Activated T-helper 17 cell treated with anti-CD3 and anti-CD28 coated beads, Interleukin-2, amount 50 U/mL, for 72 hours (primary cell): Measurements from ENCODE around the gene ANAPC13. TPM values are rescaled to one million over a fixed set of nuclear protein-coding genes. Genes with fewer than 3 reads are reported as not detected.
A peak's percentile ranks its signal among the peaks of the same experiment; 100 is the strongest.

Source experiments
- ATAC-seq: fragments of 150-1000 bp; cut with Tn5 transposase; replicated peaks from 2 replicates; pipeline ENCODE4 v1.10.0; 2021; ENCODE audit warnings: mild to moderate bottlenecking, moderate library complexity
- H3K27ac Mint-ChIP-seq: one replicate; pipeline ENCODE4 v1.8.0; 2022; ENCODE audit warnings: mixed read lengths
- H3K27me3 Mint-ChIP-seq: one replicate; pipeline ENCODE4 v1.8.0; 2022; ENCODE audit warnings: mixed read lengths
- H3K36me3 Mint-ChIP-seq: one replicate; pipeline ENCODE4 v1.8.0; 2022; ENCODE audit warnings: low read depth, mild to moderate bottlenecking, mixed read lengths
- H3K4me1 Mint-ChIP-seq: one replicate; pipeline ENCODE4 v1.8.0; 2022; ENCODE audit warnings: mixed read lengths
- H3K4me3 Mint-ChIP-seq: one replicate; pipeline ENCODE4 v1.8.0; 2022; ENCODE audit warnings: mild to moderate bottlenecking, mixed read lengths
- H3K9me3 Mint-ChIP-seq: one replicate; pipeline ENCODE4 v1.8.0; 2022; ENCODE audit warnings: mixed read lengths
- total RNA-seq, 2 donors: library from RNA; stranded (reverse); gene quantifications; one replicate each; pipeline ENCODE4 v1.2.3, GENCODE V29; 2022

The ANAPC13 gene
- 10 to 100 TPM; 25.1 to 42.1 TPM for total RNA-seq

- peaks cover 36% of the 10 kb centered on the region for H3K4me1 Mint-ChIP-seq
- peaks cover 42% of the 10 kb centered on the region for H3K36me3 Mint-ChIP-seq
- peak; percentile 84 for ATAC-seq
- peak within 1 kb of the TSS; percentile 96 for H3K4me3 Mint-ChIP-seq
- peak within 1 kb of the TSS; percentile 98 for H3K27ac Mint-ChIP-seq
- no peaks in the 10 kb centered on the region for H3K9me3 Mint-ChIP-seq
- no peaks in the 10 kb centered on the region for H3K27me3 Mint-ChIP-seq
Observed at GRCh38 chr3:134485718-134486576, at the start of gene ANAPC13, which contains the start of gene CEP63. TSS of gene ANAPC13 (minus strand) at chr3:134485985. CDS start at chr3:134482904, 3,081 bp downstream. TSS of gene CEP63 (plus strand) at chr3:134486057. CDS start at chr3:134495321, 9,264 bp downstream.

- H3K4me3 Mint-ChIP-seq, result no peak overlapping the region
- ATAC-seq, result no peak
Observed at GRCh38 chr3:134535186-134535970, 49.6 kb upstream of the ANAPC13 start.

GRCh38 chr3:134533493-134533892, 47.7 kb upstream of the ANAPC13 start:
- peaks cover 20% of the 10 kb centered on the region for H3K36me3 Mint-ChIP-seq
- no peak overlapping the region for H3K4me3 Mint-ChIP-seq
- ATAC-seq, result no peak
- no peak overlapping the region for H3K27ac Mint-ChIP-seq
- H3K4me1 Mint-ChIP-seq, result peaks cover 1% of the 10 kb centered on the region
- H3K9me3 Mint-ChIP-seq, result no peaks in the 10 kb centered on the region
- H3K27me3 Mint-ChIP-seq, result no peaks in the 10 kb centered on the region

More at GRCh38 chr3:134535186-134535970, 49.6 kb upstream of the ANAPC13 start:
- H3K4me1 Mint-ChIP-seq, result no peaks in the 10 kb centered on the region
- no peak overlapping the region for H3K27ac Mint-ChIP-seq
- no peaks in the 10 kb centered on the region for H3K27me3 Mint-ChIP-seq
- no peaks in the 10 kb centered on the region for H3K9me3 Mint-ChIP-seq
- peaks cover 26% of the 10 kb centered on the region for H3K36me3 Mint-ChIP-seq

- Mint-ChIP-seq H3K27me3 (no peaks in the 10 kb centered on the region), H3K9me3 (peaks cover 31% of the 10 kb centered on the region), H3K36me3 (peaks cover 25% of the 10 kb centered on the region), H3K4me3 (no peak overlapping the region), H3K4me1 (peaks cover 4% of the 10 kb centered on the region), H3K27ac (no peak overlapping the region)
- no peak for ATAC-seq
Observed at GRCh38 chr3:134527538-134528186, 41.9 kb upstream of the ANAPC13 start.

- Mint-ChIP-seq H3K4me3 (no peak overlapping the region), H3K9me3 (peaks cover 35% of the 10 kb centered on the region), H3K4me1 (peaks cover 4% of the 10 kb centered on the region), H3K27me3 (no peaks in the 10 kb centered on the region), H3K27ac (no peak overlapping the region), H3K36me3 (peaks cover 29% of the 10 kb centered on the region)
- no peak for ATAC-seq
Observed at GRCh38 chr3:134527037-134527436, 41.3 kb upstream of the ANAPC13 start.

- H3K4me3 Mint-ChIP-seq, result no peak overlapping the region
- peaks cover 4% of the 10 kb centered on the region for H3K4me1 Mint-ChIP-seq
- no peak for ATAC-seq
- peaks cover 34% of the 10 kb centered on the region for H3K36me3 Mint-ChIP-seq
- peaks cover 37% of the 10 kb centered on the region for H3K9me3 Mint-ChIP-seq
- H3K27ac Mint-ChIP-seq, result no peak overlapping the region
- H3K27me3 Mint-ChIP-seq, result no peaks in the 10 kb centered on the region
Observed at GRCh38 chr3:134526319-134526718, 40.5 kb upstream of the ANAPC13 start.

GRCh38 chr3:134525293-134525692, 39.5 kb upstream of the ANAPC13 start:
- peaks cover 37% of the 10 kb centered on the region for H3K9me3 Mint-ChIP-seq
- H3K4me1 Mint-ChIP-seq, result peaks cover 4% of the 10 kb centered on the region

DNA sequence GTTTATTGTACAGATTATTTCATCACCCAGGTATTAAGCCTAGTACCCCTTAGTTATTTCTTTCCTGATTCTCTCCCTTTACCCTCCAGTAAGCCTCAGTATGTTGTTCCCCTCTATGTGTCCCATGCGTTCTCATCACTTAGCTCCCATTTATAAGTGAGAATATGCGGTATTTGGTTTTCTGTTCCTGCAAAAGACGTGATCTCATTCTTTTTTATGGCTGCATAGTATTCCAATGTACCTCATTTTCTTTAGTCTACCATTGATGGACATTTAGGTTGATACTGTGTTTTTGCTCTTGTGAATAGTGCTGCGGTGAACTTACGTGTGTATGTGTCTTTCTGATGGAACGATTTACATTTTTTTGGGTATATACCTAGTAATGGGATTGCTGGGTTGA, 36.8 kb upstream of the ANAPC13 start:
- Mint-ChIP-seq H3K4me1 (no peaks in the 10 kb centered on the region), H3K9me3 (peaks cover 41% of the 10 kb centered on the region), H3K4me3 (no peak overlapping the region), H3K36me3 (peaks cover 39% of the 10 kb centered on the region), H3K27me3 (no peaks in the 10 kb centered on the region), H3K27ac (no peak overlapping the region)
- ATAC-seq, result no peak

More at GRCh38 chr3:134525293-134525692, 39.5 kb upstream of the ANAPC13 start:
- H3K4me3 Mint-ChIP-seq, result no peak overlapping the region
- peaks cover 34% of the 10 kb centered on the region for H3K36me3 Mint-ChIP-seq
- H3K27me3 Mint-ChIP-seq, result no peaks in the 10 kb centered on the region
- H3K27ac Mint-ChIP-seq, result no peak overlapping the region
- ATAC-seq, result no peak

- no peaks in the 10 kb centered on the region for H3K27me3 Mint-ChIP-seq
- no peak overlapping the region for H3K4me3 Mint-ChIP-seq
- H3K9me3 Mint-ChIP-seq, result peaks cover 12% of the 10 kb centered on the region
- H3K4me1 Mint-ChIP-seq, result peaks cover 5% of the 10 kb centered on the region
- H3K36me3 Mint-ChIP-seq, result peaks cover 33% of the 10 kb centered on the region
- H3K27ac Mint-ChIP-seq, result no peak overlapping the region
- no peak for ATAC-seq
Observed at GRCh38 chr3:134517791-134518190, 32.0 kb upstream of the ANAPC13 start.

DNA sequence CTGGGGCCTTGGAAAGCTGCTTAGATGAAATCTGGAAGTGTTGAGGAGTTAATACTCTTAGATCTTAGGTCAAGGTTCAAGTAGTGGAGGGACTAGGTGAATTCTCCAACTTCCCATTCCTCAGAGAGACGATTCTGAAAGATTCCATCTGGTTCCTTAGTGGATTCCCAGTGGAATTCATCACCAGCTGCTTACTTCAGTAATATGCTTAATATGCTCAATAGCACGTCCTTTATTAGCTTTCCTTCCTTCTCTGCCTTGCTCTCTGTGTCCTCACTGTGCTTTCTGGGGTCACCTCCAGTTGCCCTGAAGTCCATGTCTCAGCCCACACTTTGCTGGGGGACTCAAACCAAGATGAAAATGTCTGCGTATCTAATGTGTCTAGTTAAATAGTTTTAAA, 31.1 kb upstream of the ANAPC13 start:
- Mint-ChIP-seq H3K27me3 (no peaks in the 10 kb centered on the region), H3K4me1 (peaks cover 5% of the 10 kb centered on the region), H3K36me3 (peaks cover 26% of the 10 kb centered on the region), H3K4me3 (no peak overlapping the region), H3K27ac (no peak overlapping the region), H3K9me3 (peaks cover 5% of the 10 kb centered on the region)
- no peak for ATAC-seq

- ATAC-seq, result no peak
Observed at GRCh38 chr3:134511500-134511899, 25.7 kb upstream of the ANAPC13 start.

DNA sequence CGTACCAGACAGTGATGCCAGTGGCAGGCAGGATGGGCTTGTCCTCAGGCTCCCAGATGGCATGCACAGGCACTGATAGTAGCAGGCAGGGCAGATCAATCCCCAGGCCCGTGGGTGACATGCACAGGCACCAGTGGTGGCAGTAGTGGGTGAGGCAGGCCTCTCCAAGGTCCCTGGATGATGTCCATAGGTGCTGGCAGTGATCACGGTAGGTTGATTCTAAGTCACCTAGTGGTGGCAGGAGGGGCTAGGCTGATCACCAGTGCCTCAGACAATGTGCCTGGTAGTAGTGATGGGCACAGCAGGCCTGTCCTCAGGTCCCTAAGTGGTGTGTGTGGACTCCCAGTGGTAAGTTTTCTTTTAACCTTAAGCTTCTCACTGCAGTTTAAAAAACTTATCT, 19.7 kb upstream of the ANAPC13 start:
- H3K4me1 Mint-ChIP-seq, result peaks cover 31% of the 10 kb centered on the region
- H3K36me3 Mint-ChIP-seq, result peaks cover 94% of the 10 kb centered on the region
- peaks cover 17% of the 10 kb centered on the region for H3K9me3 Mint-ChIP-seq
- H3K27me3 Mint-ChIP-seq, result no peaks in the 10 kb centered on the region
- no peak overlapping the region for H3K27ac Mint-ChIP-seq
- H3K4me3 Mint-ChIP-seq, result no peak overlapping the region
- no peak for ATAC-seq

More at GRCh38 chr3:134511500-134511899, 25.7 kb upstream of the ANAPC13 start:
- Mint-ChIP-seq H3K27ac (no peak overlapping the region), H3K4me1 (peaks cover 11% of the 10 kb centered on the region), H3K4me3 (no peak overlapping the region), H3K9me3 (no peaks in the 10 kb centered on the region), H3K27me3 (no peaks in the 10 kb centered on the region), H3K36me3 (peaks cover 67% of the 10 kb centered on the region)

- Mint-ChIP-seq H3K36me3 (peaks cover 91% of the 10 kb centered on the region), H3K27ac (no peak overlapping the region), H3K27me3 (no peaks in the 10 kb centered on the region), H3K4me1 (peaks cover 30% of the 10 kb centered on the region), H3K9me3 (peaks cover 17% of the 10 kb centered on the region), H3K4me3 (no peak overlapping the region)
- ATAC-seq, result no peak
Observed at GRCh38 chr3:134504132-134504531, 18.3 kb upstream of the ANAPC13 start.

DNA sequence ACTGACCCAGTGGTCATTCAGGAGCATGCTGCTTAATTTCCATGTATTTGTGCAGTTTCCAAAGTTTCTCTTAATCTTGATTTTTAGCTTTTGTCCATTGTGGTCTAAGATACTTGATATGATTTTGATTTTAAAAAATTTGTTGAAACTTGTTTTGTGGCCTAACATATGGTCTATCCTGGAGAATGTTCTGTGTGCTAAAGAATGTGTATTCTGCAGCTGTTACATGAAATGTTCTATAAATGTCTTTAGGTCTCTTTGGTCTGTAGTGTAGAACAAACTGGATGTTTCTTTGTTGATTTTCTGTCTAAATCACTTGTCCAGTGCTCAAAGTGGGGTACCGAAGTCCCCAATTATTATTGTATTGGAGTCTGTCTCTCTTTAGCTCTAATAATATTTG, 17.5 kb upstream of the ANAPC13 start:
- Mint-ChIP-seq H3K27ac (no peak overlapping the region), H3K4me1 (peaks cover 32% of the 10 kb centered on the region), H3K4me3 (no peak overlapping the region), H3K36me3 (peaks cover 90% of the 10 kb centered on the region), H3K9me3 (peaks cover 17% of the 10 kb centered on the region), H3K27me3 (no peaks in the 10 kb centered on the region)
- ATAC-seq, result no peak
